ENCODE data around the gene MLLT6.

The MLLT6 gene

DNA sequence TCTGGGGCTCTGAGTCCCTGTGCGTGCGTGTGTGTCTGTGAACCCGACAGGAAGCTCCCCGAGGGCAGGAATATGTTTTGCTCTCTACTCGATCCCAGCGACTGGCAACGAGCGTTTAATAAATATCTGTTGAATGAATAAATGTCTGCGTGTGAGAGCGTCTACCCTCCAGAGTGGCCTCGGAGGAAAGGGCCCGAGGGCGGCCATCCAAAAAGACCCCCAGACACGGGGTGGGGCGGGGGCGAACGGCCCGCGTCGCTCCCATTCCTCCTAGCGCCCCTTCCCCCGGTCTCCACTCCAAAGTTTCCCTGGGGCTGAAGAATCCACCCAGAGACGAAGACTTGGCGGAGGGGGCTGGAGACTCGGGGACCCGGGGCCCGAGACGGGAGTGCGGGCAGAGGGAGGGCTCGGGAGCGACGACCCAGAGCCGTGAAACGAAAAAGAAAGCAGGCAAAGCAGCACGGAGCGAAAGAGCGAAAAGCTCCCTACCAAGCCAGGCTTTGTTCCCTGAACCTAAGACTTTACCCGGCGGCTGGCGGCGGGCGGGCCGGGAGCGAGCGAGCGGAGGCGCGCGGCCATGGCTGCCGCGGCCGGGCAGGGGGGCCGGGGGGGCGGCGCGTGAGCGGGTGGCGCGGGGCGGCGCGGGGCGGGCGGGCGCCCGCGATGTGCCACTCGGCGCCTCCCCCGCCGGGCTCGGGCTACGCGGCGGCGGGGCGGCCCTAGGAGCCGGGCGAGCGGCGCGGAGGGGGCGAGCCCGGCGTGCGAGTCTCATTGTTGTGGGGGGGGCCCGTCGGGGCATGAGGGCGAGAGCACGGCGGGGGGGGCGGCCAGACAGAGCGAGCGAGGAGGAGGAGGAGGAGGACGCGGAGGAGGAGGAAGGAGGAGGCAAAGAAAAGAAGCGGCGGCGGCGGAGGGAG is at the start of gene MLLT6:
Gene MLLT6, plus strand, starts transcription at position 668 of the 917 bp plus-strand sequence. CDS start 360 bp downstream, outside the sequence.
- DNase-seq (ENCODE audit: low read depth in 1 of 2, low spot score in 1 of 2) = peak; percentile 57 to 75

DNA sequence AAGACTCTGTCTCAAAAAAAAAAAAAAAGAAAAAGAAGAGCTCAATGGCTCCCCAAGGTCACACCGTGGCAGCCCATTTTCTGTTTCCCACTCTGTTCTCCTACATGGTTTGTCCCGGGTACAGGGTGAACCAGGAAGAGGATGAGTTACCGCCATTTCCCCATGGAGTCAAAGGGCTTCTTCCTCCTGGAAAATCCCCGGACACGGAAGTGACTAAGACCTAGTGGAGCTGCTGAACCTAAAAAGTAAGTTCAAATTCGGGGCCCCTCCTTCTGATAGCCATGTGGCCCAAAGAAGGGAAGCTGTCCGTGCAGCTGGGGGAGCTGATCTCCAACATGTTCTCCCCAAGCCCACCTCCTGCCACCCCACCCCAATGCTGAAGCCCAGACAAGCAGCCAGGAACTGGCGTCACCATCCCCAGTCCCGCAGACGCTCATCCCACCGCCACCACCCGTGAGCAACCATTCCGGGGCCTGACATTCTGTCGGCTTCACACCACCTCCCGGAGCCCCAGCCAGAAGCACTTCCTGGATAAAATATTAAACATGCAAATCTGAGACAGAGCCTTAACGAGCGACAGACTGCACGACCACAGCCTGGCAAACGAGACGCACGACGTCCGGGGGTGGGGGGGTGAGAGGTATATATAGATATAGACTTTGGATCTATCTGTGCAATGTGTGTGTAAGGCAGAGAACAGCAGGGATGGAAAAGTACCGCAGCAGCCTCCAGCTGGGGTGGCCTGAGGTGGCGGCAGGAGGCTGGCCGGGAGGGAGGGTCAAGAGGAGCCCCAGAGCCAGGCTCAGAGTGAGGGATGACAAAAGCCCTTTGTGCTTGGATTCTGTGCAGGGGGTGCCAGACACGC is 47.9 kb upstream of the MLLT6 start:
- no peak for DNase-seq (ENCODE audit: low read depth in 1 of 2, low spot score in 1 of 2)

DNA sequence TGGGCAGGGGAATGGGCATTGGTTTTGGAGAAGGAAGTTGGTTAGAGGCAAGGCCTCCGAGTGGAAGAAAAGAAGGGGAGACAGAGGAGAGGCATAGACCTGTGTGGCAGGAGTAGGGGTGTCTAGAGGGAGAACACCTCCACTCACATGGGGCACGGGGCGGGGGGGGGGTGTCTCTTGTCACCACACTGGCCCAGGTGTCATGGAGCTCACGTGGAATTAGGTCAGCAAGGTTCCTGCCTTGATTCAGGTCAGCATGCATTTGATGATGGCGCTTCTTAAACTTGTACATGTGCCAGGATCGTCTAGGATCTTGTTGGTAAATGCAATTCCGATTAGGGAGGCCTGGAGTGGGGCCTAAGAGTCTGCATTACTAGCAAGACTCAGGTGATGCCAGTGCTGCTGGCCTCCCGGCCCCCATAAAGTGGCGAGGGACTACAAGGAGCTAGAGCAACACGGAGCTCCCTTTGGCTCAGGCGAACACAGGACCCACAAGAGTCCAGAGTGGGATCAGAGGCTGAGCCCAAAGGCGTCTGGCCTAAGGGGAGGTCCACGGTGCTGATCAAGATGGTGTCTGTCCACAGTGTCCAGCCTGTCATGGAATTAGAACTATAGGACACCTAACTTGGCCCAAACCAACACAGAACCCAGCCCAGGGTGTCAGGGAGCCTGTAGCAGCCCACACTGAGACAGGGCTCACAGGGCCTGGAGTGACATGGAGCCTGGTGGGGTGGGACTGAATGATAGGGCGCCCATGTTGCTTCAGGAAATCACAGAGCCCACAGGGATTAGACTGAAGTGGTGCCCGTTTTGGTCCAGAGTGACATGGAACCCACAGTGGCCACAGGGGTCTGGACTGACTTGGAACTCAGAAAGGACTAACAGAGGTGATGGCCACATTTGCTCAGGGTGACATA is 47.0 kb upstream of the MLLT6 start:
- no peak for DNase-seq (ENCODE audit: low read depth in 1 of 2, low spot score in 1 of 2)

- DNase-seq (ENCODE audit: low read depth in 1 of 2, low spot score in 1 of 2) = no peak
Measured at GRCh38 chr17:38658741-38659345, 46.2 kb upstream of the MLLT6 start.

GRCh38 chr17:38659415-38659814 is 45.7 kb upstream of the MLLT6 start:
- no peak for DNase-seq (ENCODE audit: low read depth in 1 of 2, low spot score in 1 of 2)

- no peak for DNase-seq (ENCODE audit: low read depth in 1 of 2, low spot score in 1 of 2)
Measured at GRCh38 chr17:38660097-38661025, 44.7 kb upstream of the MLLT6 start.

DNA sequence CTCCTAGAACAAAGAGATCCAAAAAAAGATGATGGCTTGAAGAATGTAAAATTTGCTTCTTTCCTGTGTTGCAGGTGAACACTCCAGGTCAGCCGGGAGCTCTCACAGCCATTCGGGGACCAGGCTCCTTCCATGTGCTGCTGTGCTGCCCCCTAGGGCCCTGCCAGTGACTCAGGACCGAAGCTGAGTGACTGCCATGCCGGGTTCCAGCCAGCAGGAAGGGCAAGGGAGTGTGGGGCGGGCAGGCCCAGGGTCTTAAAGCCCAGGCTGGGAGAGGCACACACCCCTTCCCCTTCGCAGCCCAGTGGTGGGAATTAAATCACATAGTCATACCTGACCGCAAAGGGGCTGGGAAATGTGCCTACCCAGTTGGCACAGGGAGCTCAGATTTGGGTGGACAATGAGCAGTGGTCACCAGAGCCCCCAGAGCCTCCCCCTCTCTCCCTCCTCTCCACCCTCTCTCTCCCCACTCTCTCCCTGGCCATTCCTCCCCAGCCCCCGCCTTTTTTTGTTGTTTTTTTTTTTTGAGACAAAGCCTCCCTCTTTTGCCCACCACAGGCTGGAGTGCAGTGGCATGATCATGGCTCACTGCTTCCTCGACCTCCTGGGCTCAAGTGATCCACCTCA is 41.8 kb upstream of the MLLT6 start:
- DNase-seq (ENCODE audit: low read depth in 1 of 2, low spot score in 1 of 2) = no peak

DNA sequence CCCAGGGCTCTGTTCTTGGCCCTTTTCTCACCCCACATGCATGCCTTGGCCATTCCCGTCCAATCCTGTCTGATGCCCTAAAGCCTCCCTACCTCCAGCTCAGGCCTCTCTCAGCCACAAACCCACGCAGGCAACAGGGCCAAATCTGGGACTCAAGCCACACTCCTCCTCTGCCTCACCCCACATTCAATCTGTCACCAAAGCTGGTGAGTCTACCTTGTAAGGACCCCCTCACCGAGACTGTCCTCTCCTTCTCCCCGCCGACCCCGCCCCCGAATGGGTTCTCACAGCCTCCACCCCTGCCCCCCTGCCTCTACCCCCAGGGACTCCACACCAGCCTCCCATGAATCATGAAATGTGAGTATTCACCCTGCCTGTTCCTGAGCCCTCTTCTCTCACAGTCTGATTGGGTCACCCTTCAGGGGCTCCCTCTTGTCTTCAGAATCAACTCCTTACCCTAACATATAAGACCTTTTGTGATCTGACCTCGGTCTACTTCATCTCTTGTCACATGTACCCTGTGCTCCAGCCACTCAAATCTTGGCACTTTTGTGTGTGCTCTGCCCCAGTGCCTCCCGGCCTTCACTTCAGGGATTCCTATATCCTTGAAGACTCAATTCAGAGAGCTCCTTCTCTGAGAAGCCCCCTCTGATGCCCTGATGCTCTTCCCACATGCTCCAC is 41.0 kb upstream of the MLLT6 start:
- no peak for DNase-seq (ENCODE audit: low read depth in 1 of 2, low spot score in 1 of 2)

- DNase-seq (ENCODE audit: low read depth in 1 of 2, low spot score in 1 of 2) = peak in 1 of 2 donors; percentile 35
Measured at GRCh38 chr17:38667099-38667786, 37.8 kb upstream of the MLLT6 start.

GRCh38 chr17:38667787-38668122 is 37.3 kb upstream of the MLLT6 start:
- DNase-seq (ENCODE audit: low read depth in 1 of 2, low spot score in 1 of 2) = no peak

GRCh38 chr17:38669520-38669919 is 35.6 kb upstream of the MLLT6 start:
- no peak for DNase-seq (ENCODE audit: low read depth in 1 of 2, low spot score in 1 of 2)

DNA sequence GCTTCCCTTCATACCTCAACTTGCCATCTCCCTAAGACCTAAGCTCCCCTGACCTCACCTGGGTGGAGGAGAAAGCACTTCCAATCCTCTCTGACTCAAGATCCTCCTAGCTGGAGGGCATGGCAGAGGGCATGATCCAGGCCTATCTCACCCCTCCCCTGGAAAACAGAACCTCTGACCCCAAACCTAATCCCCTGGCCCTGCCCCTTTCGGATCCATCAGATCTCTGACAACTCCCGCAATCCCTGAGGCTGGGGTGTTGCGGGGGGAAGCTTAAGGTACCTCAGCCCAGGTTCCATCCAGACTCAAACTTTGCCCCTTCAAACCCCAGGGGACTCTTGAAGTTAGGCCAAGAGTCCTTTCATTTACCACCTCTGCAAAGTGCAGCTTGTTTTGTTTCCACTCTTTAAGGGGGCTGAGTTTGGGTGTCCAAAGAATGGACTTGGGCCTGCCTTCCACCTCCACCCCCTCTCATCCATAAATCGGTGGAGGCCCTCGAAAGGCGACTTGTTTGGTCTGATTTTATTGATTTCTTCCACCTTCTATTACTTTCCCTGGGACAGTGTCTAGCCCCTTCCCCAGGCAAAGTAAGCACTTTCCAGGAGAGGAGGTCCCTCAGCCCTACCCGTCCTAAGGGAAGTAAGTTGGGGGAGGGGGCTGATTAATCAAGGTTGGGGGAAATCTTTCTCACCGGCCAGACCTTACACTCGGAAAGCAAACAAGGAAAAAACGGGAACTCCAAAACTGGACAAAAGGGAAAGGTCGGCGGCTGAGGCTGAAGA is 32.9 kb upstream of the MLLT6 start:
- no peak for DNase-seq (ENCODE audit: low read depth in 1 of 2, low spot score in 1 of 2)

- DNase-seq (ENCODE audit: low read depth in 1 of 2, low spot score in 1 of 2) = no peak
Measured at GRCh38 chr17:38672788-38673706, 32.0 kb upstream of the MLLT6 start.

- no peak for DNase-seq (ENCODE audit: low read depth in 1 of 2, low spot score in 1 of 2)
Measured at GRCh38 chr17:38673707-38674013, 31.4 kb upstream of the MLLT6 start.

- no peak for DNase-seq (ENCODE audit: low read depth in 1 of 2, low spot score in 1 of 2)
Measured at GRCh38 chr17:38674014-38674748, 30.9 kb upstream of the MLLT6 start.

Measured in activated T-helper 1 cell treated with anti-CD3 and anti-CD28 coated beads, Interleukin-2, amount 50 U/mL, for 16 hours (primary cell).